Adrenal gland (tissue), 5 donors: ENCODE results near the gene ANTKMT.

ENCODE experiments used
- CTCF ChIP-seq, 6 experiments: fragments of 450-650 bp in 4 of 6; fragments of 200-600 bp in 2 of 6; sonication (generic) in 1 of 6; IDR thresholded peaks; 1 replicate in 5 of 6; 2 replicates in 1 of 6; pipeline versions ENCODE4 v1.5.1 to v1.8.0; 2016 to 2021; ENCODE audit warnings: antibody characterized with exemption in 6 of 6, mild to moderate bottlenecking in 2 of 6, moderate library complexity in 1 of 6
- POLR2A ChIP-seq, 2 donors: fragments of 450-650 bp; IDR thresholded peaks; one replicate each; pipeline ENCODE4 v1.6.1; 2017; ENCODE audit warnings: antibody characterized with exemption in 2 of 2, mild to moderate bottlenecking in 2 of 2, moderate library complexity in 1 of 2
- donor health status: DM: no; HTN: no; CAD: no.

GRCh38 chr16:671353-672131, 49.4 kb upstream of the ANTKMT start:
- TF ChIP-seq CTCF (IDR thresholded peaks at IDR 0.05) (no peak), POLR2A (IDR thresholded peaks at IDR 0.05) (no peak)
